Embryonic facial prominence (tissue), 1 donor: ENCODE measurements around the gene MINDY1.

ENCODE experiments used
- DNase-seq: peaks from one replicate; pipeline ENCODE4 v3.0.0-alpha.2; 2016; ENCODE audit errors: extremely low spot score

The MINDY1 gene

DNA sequence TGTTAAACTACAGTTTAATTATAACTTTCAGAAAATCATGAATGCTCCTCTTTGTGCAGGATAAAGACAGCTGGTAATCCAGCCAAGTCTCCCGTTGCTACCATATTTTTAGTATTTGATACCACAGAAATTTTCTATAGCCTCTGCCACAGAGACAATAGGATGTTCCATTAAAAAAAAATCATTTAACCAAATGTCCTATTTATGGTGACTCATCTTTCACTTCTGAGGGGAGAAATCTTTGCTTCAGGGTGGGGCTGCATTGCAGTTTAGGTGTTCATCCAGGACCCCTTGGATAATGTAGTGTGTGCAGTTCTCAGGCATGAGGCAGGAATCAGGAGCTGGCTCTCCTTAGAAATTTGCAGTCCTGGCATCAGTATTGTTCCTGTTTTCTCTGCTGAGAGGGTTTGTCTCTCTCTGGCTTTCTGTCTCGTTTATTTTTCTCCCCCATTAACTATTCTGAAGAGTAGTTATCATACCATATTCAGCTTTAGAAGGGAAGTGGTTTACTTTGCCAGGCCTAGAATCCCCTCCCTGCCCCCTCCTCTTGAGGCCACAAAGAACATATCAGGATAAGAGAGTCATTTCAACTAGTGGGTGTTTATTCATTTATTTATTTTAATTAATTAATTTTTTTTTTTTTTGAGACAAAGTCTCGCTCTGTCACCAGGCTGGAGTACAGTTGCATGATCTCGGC lies 4.6 kb upstream of the MINDY1 start:
- DNase-seq, result no peak

DNA sequence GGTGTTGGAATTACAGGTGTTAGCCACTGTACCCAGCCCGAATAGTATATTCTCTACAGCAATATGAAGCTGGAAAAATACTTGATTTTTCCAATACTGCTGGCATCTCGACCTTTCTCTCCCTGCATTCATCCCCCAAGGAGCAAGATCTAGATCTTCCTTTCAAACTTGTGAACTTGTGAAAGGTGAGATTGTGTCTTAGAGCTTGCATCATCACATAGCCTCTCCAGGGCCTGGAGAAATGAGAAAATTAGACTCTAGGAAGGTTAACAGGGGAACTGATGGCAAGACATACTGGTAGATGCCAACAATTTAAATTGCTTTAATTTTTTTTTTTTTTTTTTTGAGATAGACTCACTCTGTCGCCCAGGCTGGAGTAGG lies 3.6 kb upstream of the MINDY1 start:
- no peak for DNase-seq

DNA sequence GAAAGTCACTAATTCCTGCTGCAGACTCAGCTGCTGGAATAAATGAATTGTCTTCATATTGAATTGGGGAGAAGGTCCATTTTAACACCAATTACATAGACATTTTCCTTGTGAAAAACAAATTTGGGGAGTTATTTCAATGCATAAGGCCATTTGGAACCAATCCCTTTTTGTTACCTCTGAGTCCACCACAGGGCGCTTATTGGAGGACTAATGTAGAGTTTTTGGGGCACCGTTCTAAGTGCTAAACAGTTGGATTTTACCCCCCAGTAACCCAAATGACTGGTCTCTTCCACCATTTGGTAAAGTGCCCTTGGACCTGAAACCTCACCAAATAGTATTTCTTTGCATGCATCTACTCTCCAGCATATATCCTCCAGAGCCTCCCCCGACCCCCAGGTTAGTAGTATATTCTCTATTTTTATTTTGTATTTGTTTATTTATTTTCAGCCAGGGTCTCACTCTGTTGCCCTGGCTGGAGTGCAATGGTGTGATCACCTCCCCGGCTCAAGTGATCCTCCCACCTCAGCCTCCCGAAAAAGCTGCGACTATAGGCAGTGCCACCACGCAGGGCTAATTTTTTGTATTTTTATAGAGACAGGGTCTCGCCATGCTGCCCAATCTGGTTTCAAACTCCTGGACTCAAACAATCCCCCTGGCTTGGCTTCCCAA lies 3.1 kb upstream of the MINDY1 start:
- DNase-seq, result no peak

DNA sequence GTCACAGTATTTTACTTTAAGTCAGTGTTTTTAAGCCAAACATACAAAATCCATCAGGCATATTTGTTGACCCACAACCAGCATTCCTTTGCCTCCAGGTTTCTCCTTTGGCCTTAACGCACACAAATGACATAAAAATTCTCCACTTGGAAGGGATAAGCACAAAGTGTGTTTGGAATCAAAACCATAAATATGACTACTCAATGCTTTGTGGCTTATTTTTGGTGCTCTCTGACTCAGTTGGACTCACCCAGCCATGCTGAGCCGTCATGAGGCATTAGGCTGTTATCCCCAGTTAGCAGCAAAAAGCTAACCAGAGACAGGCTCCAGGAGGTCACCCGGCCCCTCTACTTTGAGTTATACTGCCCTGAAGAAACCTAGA lies 2.5 kb upstream of the MINDY1 start:
- no peak for DNase-seq

DNA sequence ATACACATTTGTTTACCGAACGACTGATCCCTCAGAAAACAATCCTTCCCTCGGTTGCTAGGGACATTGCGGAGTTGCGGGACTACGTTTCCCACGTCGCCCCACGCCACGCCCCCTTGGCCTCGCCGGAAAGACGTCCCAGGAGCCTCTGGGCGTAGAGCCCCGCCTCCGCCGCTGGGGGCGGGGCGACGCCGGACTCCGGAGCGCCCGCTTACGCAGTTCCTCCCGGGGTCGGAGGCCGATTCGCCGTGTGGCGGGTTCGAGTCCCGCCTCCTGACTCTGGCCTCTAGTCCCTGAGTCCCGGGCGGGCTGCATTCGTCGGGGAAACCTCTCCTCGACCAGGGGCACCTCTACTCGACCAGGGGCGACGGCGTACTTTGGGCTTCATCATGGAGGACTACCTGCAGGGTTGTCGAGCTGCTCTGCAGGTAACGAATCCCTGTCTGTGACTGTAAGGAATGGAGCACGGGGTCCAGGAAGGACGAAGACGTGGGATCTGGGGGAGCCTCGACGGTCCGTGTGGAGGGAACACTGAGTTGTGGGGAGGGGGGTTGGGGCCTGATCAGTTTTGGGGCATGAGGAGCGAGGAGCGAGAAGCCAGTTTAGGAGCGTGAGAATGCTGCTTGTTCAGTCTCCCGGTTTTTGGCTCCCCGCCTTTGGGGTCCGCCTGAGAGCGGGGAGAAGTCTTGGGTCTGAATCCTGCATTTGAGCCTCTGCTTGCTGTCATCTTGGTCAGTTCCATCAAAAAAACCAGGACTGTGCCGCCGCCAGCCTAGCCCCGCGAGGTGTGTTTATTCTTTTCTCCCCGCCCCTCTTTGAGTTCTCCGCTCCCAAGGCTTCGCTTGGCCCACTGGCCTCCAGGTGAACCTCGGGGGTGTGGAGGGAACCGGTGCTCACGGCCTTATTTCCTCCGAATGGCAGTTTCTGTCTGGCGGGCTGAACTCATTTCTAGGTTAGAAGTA lies 1.8 kb upstream of the MINDY1 start, which contains the start of gene PRUNE1:
PRUNE1 (plus strand) TSS at position 206 of the 962 bp plus-strand sequence; CDS start at position 390, 184 bp downstream.
- DNase-seq, result peak; percentile 95

DNA sequence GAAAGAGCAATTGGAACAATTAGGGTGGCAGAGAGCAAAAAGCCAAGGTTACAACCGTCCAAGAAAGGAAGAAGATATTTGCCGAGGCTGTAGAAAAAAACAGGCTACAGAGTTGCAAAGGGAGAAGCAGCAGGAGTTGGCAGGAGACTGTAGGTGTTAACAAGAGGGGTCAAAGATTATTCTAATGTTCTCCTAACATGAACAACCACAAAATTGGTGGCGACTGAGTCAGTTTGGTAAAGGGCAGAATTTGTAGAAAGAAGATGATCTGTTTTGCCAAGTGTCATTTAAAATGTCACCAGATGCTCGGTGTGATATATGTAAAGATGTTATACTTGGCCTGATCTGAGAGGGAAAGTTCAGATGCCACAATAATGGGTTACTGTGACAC lies 1.1 kb upstream of the MINDY1 start:
- DNase-seq, result no peak

DNA sequence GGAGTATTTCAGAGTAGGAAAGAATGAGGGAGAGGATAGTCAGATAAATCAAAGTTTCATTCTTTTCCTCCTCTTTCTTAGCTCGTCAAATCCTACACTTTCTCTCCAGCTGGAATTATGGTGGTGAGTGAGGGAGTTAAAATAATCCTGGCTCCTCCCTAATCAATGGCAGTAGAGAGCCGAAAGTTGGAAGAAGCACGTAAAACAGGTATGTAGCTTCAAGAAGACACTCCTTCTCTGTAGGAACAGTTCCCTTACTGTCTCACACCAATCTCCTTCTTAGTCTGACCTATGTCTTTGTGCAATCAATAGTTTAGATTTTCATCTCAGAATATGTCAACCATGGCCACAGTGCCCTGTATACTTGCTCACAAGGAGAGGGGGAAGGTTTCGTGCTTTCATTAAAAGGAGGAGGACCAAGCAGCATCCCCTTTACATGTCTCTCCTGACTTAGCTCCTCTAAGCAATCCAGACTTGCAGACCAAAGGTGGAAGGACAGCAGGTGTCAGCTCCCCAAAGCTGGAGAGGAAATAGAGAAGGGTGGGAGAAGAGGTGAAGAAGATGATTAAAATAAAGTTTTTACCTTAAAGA lies 878 bp downstream of the MINDY1 start:
- no peak for DNase-seq

DNA sequence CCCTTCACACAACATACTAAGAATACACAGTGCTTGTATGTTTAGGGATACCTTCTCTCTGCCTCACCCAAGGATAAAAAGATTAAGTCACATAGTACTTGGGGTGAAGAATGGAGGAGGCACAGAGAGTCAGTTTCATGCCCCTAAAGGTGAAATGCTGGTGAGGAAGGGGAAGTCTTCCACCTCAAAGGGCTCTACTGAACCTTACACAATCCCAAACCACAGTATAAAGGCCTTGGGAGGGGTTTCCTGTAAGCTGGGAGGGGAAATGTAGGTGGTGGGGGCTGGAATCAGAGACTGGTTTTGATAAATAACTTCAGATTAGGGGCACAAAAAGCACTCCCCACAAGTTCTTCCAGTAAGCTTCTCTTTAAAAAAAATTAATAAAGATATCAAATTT lies 3.5 kb downstream of the MINDY1 start:
- no peak for DNase-seq

DNA sequence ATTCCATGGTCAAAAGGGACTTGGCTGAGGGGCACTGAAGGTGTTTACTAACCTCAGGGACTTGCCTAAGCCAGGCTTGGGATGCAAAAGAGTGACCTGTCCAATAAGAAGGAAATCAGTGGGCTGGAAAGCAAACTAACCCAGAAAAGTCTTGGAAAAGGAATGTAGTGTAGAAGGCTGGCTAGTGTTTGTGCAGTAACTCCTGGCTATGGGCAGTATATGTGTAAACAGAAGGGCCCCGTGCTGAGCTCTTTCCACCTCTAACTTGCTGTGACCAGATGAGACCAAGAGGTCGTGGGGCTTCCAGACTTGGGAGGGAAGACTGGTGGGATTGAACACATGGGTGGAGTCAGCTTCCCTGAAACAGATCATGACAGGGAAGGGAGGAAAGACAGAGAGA lies 4.1 kb downstream of the MINDY1 start:
- DNase-seq, result no peak

DNA sequence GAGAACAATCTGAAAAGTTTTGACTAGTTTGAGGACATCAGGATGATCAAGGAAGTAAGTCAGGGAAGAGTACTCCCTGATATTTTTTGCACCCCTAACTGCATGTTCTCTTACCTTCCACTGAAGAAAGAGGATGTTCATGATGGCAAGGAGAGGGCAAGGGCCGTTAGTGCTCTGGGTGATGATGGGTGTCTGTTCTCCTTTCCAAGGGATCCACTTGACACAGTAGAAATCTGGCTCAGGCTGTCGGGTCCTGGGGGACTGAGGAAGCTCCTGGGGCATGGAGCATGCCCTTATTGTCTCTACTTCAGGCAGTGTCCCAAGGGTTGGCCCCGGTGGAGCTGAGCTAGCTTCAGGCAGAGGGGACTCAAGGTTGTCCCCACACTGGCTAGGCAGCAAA lies 4.7 kb downstream of the MINDY1 start:
- no peak for DNase-seq

DNA sequence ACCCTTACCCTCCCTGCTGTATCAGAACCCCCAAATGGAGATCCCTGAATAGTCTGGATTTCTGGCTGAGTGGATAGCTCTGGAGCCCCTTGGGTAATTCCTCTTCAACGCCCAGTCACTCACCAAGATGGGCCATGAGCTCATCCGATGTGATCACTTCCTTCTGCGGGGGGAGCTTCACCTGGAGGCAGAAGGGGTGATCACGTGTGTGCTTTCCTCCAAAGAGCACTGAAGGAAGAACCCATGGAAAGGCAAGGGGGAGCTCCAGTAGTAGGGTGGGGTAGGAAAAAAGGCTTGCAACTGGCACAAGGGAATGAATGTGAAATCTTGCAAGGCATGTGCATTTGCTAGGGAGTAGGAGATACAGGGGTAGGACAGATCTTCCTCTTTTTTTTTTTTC lies 5.1 kb downstream of the MINDY1 start:
- no peak for DNase-seq

DNA sequence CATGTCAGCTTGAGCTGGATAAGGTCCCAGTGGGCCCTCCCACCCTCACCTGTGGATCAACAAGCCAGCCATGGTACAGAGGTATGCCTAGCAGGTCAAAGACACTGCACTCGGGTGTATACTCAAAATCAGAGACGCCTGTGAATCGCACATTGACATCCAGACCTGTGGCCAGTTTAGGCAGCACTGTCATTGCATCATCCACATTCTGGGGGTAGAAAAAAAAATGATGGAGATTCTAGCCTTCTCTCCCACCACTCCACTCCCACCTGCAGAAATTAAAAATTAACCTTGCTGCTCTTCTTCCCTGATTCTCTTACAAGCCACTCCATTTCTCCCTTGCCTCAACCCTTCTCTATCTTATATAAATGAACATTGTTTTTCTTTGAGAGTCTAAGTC lies 6.3 kb downstream of the MINDY1 start:
- no peak for DNase-seq

DNA sequence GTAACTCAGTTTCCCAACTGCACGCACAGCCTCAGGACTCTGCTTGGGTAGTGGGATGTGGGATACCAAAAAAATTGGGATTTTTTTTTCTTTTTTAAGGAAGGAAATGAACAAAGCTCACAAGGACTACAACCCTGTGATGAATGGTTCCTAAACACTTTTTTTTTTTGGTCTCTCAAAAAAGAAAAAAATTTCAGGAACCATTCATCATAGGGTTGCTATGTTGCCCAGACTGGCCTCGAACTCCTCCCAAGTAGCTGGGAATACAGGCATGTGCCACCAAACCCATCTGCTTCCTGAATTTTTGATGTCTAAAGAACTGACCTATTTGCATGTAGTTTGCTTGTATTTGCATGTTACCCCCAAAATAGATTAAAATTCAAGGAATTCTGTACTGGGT lies 6.8 kb downstream of the MINDY1 start:
- no peak for DNase-seq

DNA sequence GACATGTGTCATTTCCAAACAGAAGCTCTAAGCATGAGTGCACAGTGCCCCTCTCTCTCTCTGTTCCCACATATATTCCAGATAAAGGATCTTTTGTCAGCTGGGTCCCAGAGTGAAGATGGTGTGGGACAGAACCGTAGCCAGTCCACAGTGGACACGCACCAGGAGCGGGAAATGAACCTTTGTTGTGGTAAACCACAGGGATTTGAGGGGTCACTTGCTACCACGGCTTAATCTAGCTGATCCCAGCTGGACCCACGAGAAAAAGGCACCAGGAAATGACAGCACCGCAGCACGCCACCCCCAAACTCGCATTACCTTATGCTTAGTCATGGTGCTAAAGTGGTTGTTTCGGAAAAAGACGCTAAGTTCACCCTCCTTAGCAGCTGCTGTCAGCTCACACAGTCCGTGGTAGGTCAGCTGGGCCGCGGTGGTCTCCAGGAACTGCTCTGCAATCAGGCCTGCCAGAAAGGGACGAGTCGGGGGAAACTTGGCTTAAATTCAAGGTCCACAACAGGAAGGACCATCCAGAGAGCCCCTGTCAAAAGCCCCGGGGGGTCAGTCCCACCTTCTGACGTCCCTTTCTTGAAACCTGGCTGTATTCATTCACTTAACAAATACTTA lies 7.5 kb downstream of the MINDY1 start:
- no peak for DNase-seq

DNA sequence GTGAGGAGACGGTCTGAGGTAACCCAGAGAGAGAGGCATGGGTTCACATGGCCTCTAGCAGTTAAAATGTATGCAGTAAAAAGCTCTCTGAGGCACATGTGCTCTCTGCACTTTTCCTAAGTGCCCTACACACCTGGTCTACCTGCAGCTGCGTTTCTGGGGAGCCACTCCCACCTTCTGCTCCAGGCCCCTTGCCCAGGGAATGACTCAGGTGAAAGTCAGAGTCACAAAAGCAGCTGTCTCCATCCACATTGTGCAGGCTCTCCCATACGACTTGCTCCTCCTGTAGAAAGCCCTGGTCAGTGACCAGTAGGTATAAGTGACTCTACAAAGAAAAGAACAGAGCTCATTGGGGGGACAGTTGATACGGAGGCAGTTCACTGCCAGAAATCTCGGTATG lies 8.8 kb downstream of the MINDY1 start:
- no peak for DNase-seq

DNA sequence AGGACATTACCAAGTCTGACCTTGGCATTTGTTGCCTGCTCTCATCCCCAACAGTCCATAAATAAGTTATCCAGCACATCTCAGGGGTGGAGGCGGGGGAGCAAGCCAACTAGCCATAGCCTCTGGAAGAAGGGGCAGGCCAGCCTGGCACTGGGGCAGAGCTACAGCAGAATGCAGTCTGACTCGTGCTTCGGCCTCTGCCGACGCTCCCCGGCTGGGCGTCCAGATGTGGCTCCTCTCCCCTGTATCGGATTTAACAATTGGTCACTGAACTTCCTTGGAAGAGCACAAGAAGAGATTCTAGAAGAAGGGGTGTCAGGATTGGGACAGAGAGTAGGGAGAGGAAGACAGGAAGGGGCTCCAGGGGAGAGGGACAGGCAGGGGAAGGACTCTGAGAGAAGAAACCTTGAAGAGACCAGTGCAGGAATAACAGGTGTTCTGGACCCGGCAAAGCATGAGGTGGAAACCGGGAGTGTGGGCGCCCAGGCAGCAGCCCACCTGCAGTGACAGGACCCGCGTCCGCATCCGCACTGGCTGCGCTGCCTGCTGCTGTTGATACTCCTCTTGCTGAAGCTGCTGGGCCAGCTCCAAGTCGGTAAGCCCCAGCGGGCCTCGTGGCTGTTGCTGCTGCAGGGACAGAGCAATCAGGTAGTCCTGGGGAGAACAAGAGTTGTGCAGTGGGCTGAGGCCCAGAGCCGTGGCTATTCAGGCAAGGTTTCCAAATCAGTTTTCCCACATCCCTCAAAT lies 9.4 kb downstream of the MINDY1 start:
- DNase-seq, result no peak

DNA sequence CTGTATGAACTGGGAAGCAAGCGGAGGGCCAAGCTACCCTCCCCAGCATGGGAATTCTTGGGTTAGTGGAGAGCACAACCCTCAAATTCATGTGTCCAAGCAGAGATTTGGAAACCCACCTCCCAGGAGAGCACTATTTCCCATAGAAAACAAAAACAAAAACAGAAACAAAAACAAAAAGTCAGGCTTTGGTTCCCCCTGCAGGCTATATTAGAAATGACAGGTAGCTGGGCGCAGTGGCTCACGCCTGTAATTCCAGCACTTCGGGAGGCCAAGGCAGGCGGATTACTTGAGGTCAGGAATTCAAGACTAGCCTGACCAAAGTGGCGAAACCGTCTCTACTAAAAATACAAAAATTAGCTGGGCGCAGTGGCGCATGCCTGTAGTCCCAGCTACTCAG lies 10.8 kb downstream of the MINDY1 start:
- DNase-seq, result no peak

DNA sequence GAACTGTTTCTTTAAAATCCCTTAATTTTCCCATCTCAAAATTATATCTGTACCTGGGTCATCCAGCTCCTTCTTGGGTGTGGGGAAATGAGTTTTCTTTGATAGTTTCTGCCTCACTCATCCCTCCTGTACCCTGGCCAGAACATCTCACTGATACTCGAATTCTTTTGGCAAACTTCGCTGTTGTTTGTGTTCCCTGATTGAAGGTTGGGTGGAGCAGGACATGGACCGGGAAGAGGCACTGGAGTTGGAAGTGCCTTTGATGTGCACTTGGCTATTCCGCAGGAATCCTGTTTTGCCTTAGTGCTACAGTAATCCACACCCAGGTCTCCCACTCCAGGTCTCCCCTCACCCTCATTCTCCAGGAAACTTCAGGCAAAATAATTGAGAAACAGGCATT lies 11.2 kb downstream of the MINDY1 start:
- DNase-seq, result no peak

DNA sequence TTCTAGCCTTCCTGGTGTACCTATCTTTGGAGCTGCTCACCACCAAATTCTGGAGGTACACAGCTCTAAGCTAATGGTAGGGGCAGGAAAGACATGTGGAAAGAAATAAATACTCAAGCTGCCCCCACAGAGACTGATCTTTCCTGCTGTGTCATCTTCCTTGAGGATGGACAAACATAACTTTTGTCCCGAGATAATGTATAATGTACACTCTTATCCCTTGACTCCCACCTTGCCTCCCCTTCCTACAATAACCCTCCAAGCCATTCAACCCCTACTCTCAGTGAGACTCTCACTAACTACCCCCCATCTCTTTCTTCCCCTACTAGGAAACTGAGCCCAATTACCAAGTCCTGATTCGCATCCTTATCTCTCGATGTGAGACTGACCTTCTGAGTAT lies 12.5 kb downstream of the MINDY1 start:
- no peak for DNase-seq

DNA sequence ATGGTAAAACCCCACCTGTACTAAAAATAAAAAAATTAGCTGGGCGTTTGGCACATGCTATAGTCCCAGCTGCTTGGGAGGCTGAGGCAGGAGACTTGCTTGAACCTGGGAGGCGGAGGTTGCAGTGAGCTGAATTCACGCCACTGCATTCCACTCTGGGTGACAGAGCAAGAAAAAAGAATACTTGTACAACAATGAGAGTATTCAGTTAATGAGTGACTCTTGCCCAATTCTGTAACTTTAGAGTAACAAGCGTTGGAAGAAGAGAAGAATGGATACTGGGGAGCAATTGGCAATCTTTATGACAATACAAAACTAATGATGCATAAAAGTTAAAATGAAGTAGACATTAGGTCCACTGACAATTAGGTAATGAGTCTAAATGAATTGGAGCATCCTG lies 14.1 kb downstream of the MINDY1 start:
- no peak for DNase-seq

DNA sequence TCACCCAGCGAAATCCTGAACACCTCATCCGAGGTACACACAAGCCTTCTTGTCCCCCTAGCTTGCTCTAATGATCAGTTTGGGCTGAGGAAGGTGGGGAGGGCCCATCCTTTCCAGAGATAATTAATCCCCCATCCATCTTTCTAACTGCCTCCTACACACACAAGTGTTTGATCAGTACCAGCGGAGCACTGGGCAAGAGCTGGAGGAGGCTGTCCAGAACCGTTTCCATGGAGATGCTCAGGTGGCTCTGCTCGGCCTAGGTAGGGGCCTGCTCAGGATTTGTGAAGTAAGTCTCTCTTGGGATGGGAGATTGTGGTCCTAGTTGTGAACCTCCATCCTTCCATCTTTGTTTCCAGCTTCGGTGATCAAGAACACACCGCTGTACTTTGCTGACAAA lies 18.8 kb downstream of the MINDY1 start:
- DNase-seq, result no peak
